Choroid plexus epithelial cell (primary cell): ENCODE results near the gene HTRA3.

Experiments used
- DNase-seq: peaks from one replicate; pipeline ENCODE4 v3.0.0-alpha.2; 2010; ENCODE audit warnings: low read depth
- H3K4me3 ChIP-seq: 2 replicates; pipeline ENCODE4 v1.5.1; 2011; ENCODE audit warnings: low read depth, mild to moderate bottlenecking, control low read depth, low read length, moderate library complexity
- TF ChIP-seq, protein P1 (sequence below): conservative IDR thresholded peaks from 2 replicates; pipeline ENCODE4 v1.5.1; 2011; ENCODE audit warnings: low read depth, mild to moderate bottlenecking, control low read depth, inconsistent platforms, low read length, moderate library complexity

HTRA3 gene

DNA sequence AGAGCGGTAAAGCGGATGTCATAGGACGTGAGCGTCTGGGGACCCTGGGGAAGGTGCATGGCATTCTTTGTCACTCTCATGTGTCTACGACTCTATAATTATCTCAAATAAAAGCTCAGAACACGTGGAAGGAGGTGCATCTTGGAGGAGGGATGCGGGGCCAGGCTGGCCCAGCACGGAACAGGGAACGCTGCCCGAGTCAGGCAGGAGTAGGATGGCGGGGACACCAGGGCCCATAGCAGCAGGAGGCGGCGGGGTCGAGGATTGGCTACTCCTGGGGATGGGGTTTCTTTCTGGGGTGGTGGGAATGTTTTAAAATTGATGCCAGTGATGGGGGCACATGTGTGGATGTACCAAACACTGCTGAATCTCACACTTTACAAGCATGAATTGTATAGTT lies 5.4 kb upstream of the HTRA3 start:
- H3K4me3 ChIP-seq: no peak overlapping the region
- TF ChIP-seq, protein P1, sequence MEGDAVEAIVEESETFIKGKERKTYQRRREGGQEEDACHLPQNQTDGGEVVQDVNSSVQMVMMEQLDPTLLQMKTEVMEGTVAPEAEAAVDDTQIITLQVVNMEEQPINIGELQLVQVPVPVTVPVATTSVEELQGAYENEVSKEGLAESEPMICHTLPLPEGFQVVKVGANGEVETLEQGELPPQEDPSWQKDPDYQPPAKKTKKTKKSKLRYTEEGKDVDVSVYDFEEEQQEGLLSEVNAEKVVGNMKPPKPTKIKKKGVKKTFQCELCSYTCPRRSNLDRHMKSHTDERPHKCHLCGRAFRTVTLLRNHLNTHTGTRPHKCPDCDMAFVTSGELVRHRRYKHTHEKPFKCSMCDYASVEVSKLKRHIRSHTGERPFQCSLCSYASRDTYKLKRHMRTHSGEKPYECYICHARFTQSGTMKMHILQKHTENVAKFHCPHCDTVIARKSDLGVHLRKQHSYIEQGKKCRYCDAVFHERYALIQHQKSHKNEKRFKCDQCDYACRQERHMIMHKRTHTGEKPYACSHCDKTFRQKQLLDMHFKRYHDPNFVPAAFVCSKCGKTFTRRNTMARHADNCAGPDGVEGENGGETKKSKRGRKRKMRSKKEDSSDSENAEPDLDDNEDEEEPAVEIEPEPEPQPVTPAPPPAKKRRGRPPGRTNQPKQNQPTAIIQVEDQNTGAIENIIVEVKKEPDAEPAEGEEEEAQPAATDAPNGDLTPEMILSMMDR: no peak
- DNase-seq: no peak

DNA sequence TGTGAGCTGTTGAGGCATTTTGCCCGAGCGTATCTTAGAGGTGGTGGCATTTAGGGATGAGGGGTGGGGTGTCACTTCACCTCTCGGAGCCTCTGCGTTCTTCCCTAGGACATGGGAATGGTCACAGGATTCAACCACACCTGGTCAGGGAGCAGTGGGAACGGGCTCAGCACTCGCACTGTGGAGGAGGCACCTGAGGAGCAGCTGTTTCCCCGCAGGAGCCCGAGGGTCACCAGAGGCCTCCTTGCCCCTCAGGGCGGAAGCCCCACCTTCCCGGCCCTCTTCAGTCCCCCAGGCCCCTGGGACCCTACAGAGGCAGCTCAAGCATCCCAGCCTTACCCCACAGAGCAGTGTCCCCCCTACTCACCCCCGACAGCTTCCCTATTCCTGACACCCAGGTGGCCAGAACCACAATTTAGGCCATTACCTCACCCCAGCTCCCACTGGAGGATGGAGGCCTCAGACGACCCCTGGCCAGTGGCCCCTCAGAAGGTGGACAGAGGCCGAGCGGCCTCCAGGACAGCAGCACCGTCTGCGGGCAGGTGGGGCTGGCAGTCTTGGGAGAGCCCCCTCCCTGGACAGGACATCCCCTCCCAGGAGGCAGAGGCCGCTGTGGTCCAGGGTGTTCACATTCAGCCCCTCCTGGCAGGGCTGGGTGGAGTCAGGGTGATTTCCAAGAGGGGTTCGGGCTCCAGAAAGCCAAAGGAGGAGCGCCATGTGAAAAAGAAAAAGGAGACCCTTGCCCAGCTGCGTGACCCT lies 4.2 kb upstream of the HTRA3 start:
- H3K4me3 ChIP-seq: no peak overlapping the region
- TF ChIP-seq, protein P1: no peak
- DNase-seq: no peak

DNA sequence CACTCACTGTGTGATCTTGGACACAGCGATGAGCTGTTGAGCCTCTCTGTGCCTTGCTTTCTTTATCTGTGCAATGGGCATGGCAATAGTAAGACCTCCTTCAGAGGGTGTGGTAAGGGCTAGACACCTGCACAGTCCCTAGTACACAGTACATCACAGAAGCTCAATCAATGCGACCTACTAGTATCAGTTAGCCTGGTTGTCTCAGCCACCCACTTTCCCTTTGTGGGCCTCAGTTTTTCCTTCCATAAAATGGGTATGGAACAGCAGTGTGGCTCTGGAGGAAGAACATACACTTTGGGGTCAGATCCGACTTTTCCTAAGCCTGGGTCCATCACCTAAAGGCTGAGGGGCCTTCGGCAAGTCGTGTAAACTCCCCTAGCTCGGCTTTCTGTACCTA lies 3.5 kb upstream of the HTRA3 start:
- TF ChIP-seq, protein P1: no peak
- no peak for DNase-seq
- no peak overlapping the region for H3K4me3 ChIP-seq

DNA sequence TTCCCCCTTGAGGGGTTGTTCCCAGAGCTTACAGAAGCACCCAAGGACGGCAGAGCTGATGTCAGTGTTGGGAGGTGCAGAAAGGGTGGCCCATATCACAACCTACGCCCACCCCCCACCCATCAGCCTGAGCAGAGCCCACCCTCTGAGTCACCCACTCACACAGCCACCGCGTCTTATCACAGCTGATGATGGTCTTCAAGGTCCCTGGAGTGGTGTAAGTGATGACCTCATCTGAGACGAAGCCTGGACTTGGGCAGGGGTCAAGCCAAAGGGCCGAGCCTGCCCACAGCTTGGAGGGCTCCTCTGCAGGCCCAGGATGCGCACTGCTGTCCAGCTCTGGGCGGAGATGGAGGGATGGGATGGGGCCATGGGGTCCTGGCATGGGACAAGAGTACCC lies 3.0 kb upstream of the HTRA3 start:
- no peak overlapping the region for H3K4me3 ChIP-seq
- TF ChIP-seq, protein P1: no peak
- DNase-seq: no peak

DNA sequence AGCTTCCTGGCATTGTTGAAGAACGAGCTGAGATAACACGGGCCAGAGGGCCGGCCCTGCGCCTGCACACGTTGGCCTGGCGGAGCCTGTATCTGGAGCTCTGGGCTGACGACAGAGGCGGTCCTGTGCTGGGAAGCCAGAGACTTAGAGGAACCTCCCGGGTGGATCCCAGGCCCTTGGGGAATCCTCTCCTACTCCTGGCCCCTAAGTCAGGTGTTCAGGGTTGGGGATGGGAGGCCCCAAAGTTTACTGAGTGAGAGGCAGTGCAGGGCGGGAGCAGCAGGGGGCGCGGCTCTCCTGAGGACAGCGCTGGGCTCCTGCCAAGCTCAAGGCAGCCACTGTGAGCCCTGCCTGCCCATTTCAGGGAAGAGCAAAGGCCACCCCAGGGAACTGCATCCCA lies 2.5 kb upstream of the HTRA3 start:
- TF ChIP-seq, protein P1: peak; percentile 70
- peak; percentile 60 for DNase-seq
- H3K4me3 ChIP-seq: no peak overlapping the region

DNA sequence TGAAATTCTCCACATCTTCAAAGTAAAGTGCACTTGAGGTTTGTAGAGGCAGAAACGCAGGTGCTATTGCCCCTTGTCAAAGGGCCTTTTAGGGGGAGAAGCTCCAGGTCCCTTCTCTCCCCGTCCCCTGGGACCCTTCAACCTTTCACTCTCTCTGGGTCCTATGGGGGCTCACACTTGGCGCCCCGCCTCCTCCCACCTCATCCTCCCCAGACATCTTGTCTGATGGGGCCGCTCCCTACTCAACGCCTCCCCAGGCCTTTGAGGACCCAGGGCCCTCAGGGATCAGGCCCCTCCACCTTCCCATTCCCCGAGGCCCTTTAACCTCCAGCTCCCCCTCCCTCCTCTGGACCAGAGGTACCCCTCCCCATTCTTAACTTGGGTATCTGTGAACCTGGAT lies 1.3 kb upstream of the HTRA3 start:
- TF ChIP-seq, protein P1: no peak
- H3K4me3 ChIP-seq: no peak overlapping the region

DNA sequence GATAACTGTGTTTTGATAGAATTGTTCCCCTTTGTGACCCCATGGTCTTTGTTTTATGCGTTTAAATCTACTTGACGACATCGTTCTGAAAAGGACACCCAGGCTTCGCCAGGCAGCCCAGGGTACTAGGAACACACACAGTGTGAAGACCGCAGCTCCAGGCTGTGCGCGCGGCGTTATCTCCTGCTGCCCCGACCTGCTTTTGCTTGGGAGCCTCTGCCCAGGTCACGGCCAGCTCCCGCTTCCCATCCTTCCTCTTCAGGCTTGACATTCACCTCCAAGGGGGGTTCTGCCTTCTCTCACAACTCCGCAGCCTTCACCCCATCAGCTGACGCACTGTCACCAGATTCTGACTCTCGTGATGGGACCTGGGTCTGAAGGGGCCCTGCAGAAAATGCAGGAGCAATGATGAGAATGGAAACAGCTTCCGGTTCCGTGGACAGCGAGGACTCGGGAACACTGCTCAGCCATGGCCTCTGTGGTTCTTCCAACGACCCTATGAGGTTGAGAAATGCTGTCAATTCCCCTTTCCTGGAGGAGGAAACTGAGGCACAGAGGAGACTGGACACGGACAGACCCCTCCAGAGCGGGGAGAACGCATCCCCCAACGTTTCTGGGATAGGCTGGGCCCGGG lies 536 bp upstream of the HTRA3 start:
- no peak overlapping the region for H3K4me3 ChIP-seq
- TF ChIP-seq, protein P1: no peak

More for the DNA sequence above, 1.3 kb upstream of the HTRA3 start:
- no peak for DNase-seq

More for the DNA sequence above, 536 bp upstream of the HTRA3 start:
- no peak for DNase-seq
